ENCODE data around the gene YBX2.

DNA sequence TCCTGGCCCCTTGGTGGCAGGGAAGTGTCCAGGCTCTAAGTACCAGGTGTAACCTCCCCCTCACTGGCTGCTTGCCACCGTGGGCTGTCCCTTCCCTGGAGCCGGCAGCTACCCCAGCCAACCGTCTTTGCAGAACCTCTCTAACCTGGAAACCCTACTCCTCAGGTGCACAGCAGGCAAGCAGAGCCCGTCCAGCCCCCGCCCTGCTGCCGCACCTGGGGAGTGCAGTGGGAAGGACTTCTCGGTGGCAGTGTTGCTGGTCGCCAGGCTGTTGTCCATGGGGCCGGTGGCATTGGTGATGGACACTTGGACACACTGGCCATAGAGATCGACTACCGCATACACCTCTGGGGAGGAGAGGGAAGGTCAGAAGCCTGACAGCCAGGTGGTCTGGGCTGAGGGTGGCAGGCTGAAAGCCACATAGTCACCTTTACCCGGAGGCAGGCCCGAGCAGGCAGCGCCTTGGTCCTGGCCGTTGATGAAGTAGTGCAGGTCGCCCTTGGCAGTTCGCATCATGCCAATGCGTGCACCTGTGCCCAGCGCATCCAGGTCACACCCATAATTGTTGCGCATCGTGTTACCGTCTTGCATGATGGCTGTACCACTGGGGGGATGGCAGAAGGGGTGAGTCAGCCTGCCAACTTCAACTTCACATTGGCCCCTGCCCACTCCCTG is 28.2 kb upstream of the YBX2 start:
- TF ChIP-seq CTCF (conservative IDR thresholded peaks at IDR 0.05 in 1 of 2, IDR thresholded peaks at IDR 0.05 in 1 of 2; ENCODE audit: low read depth in 1 of 2, low read length in 2 of 2) (no peak), EZH2 (IDR thresholded peaks at IDR 0.05; ENCODE audit: low read length, missing control alignments) (no peak)

Data from fibroblast of lung (primary cell).